ENCODE data around the gene COL18A1. TPM values are rescaled to one million over a fixed set of nuclear protein-coding genes. Genes with fewer than 3 reads are reported as not detected.
"Not testable (repeated sequence)": the region's sequence is repeated elsewhere in the genome, so short reads cannot be mapped to it uniquely, and the experiment has no call there.

The COL18A1 gene
- total and polyA plus RNA-seq, 3 donors from 2014 or later: 53.2 to 165 (median 111) TPM

DNA sequence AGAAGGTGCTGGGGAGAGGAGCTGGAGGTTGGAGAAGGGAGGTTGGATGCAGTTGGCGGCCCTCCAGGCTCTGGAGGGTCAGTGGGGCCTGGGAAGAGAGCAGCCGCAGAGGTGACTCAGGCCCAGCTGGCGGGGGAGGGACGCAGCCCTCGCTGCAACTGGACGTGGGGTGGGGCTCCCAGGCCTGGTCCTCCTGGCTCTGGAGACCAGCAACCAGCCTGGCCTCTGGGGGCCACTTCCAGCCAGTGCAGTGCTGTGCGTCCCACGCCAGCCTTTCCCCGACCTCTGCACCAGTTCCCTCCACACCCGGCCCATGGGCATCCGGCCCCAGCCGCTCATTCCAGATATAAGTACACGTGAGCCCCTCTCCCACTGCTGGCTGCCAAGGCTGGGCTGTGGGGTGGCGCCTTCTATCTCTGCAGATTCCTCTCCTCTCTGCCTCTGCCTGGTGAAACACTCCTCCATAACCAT is 38.0 kb upstream of the COL18A1 start:
- Histone ChIP-seq H3K27me3 (no peaks in the 10 kb centered on the region), H3K27ac (peak overlapping the region in 1 of 2 donors; percentile 48), H3K4me1 (peaks cover 20% of the 10 kb centered on the region), H3K9me3 (no peaks in the 10 kb centered on the region), H3K36me3 (ENCODE audit: low read depth, missing control alignments) (no peaks in the 10 kb centered on the region), H3K4me3 (no peak overlapping the region)
- intact Hi-C loops (cut with DNase I; ENCODE audit: low total_unique reads): no loop called here
- DNase-seq: peak; percentile 69
- 44 to 89% methylated on average over 9 to 14 of the region's 14 CpGs for WGBS, 2 donors
- TF ChIP-seq CTCF (IDR thresholded peaks at IDR 0.05) (no peak), POLR2A (IDR thresholded peaks at IDR 0.05) (no peak)

DNA sequence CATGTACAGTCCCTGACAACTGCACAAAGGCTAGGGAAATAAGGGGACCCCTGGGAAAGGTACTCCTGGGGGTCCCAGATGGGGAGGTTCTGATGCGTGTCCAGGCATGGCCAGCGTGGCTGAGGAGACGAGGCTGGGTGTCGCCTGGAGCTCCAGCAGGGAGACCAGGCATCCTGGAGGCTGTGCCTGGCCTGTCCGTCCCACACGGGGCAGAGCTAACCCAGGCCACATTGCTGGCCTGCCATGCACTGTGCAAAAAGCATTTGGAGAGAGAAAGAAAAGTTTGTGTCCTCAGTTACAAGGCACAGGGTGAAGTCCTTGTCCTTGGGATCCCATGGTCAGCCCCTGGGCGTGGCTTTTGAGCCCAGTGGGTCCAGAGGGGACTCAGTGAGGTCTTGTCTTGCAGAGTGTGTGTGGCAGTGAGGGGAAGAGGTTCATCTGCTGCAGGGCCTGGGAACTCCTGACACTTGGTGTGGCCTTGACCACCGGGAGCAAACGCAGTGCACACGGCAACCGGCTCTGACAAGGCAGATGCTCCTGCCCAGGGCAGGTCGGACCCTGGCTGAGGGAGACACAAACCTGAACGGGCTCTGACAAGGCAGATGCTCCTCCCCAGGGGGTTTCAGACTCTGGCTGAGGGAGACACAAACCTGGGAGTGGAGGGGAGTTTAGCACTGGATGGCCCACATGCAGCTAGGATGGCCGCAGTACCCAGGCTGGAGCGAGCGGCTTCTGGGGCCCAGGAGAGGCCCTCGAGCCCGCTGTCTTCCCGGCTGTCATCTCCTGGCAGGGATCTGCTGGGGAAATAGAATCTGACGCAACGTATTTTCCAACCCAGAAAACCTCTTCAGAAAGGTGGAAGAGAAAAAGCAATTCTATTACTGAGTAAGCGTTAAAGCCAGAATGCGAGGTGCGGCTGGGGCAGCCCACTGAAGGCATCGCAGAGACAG is 37.3 kb upstream of the COL18A1 start:
- TF ChIP-seq POLR2A (IDR thresholded peaks at IDR 0.05) (no peak), CTCF (IDR thresholded peaks at IDR 0.05) (no peak)
- Histone ChIP-seq H3K4me3 (no peak overlapping the region), H3K4me1 (peaks cover 20% of the 10 kb centered on the region), H3K9me3 (no peaks in the 10 kb centered on the region), H3K27ac (peak overlapping the region in 1 of 2 donors; percentile 48), H3K27me3 (no peaks in the 10 kb centered on the region), H3K36me3 (ENCODE audit: low read depth, missing control alignments) (no peaks in the 10 kb centered on the region)
- no peak for DNase-seq
- intact Hi-C loops (cut with DNase I; ENCODE audit: low total_unique reads): no loop called here
- 78 to 80% methylated on average over 20 to 24 of the region's 25 CpGs for WGBS, 2 donors

DNA sequence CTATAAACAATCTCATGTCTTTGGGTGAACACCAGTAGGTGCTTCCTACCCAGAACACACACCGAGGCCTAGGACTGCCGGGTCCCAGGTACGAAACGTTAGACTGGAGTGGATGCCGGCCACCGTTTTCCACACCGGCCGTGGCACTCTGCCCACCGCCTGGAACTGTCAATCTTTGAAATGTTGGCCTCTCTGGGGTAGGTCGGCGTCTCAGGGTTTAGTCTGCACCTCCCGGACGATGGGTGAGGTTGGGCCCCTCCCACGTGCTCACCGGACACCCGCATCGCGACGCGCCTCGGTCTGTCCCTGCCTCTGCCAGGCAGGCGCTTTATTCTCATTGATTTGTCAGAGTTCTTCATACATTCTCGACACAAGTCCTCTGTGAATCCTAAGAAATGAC is 35.9 kb upstream of the COL18A1 start:
- H3K27ac ChIP-seq; H3K36me3 ChIP-seq (ENCODE audit: low read depth, missing control alignments); H3K9me3 ChIP-seq; H3K27me3 ChIP-seq; intact Hi-C loops (cut with DNase I; ENCODE audit: low total_unique reads); H3K4me3 ChIP-seq; DNase-seq: not testable (repeated sequence)
- H3K4me1 ChIP-seq: peaks cover 20% of the 10 kb centered on the region
- WGBS, 2 donors: 93 to 98% methylated on average over 13 to 23 of the region's 23 CpGs

DNA sequence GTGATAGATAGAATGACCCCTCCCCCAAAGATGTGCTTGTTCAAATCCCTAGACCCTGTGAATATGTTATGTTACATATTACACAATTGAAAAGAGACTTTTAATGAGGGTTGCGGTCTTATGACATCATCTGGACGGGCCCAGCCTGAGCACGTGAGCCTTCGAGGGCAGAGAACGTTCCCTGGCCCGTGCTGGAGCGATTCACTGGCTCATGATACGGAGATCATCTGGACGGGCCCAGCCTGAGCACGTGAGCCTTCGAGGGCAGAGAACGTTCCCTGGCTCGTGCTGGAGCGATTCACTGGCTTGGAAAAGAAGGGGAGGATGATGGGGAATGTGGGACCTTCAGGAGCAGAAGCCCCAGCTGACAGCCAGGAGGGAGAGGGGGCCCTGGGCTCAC is 34.4 kb upstream of the COL18A1 start:
- no peak for TF ChIP-seq POLR2A (IDR thresholded peaks at IDR 0.05)
- TF ChIP-seq CTCF (IDR thresholded peaks at IDR 0.05): no peak
- H3K36me3 ChIP-seq (ENCODE audit: low read depth, missing control alignments): no peaks in the 10 kb centered on the region
- no peak for DNase-seq
- no peak overlapping the region for H3K4me3 ChIP-seq
- peaks cover 14% of the 10 kb centered on the region for H3K4me1 ChIP-seq
- intact Hi-C loops (cut with DNase I; ENCODE audit: low total_unique reads): no loop called here
- WGBS, 2 donors: 78 to 81% methylated on average over 14 of the region's 14 CpGs
- no peaks in the 10 kb centered on the region for H3K9me3 ChIP-seq
- no peak overlapping the region for H3K27ac ChIP-seq
- no peaks in the 10 kb centered on the region for H3K27me3 ChIP-seq

GRCh38 chr21:45371081-45371480 is 33.9 kb upstream of the COL18A1 start:
- Histone ChIP-seq H3K36me3 (ENCODE audit: low read depth, missing control alignments) (no peaks in the 10 kb centered on the region), H3K27me3 (no peaks in the 10 kb centered on the region), H3K4me3 (no peak overlapping the region), H3K27ac (no peak overlapping the region), H3K4me1 (peaks cover 14% of the 10 kb centered on the region), H3K9me3 (no peaks in the 10 kb centered on the region)
- WGBS, 2 donors: 86 to 92% methylated on average over 11 to 13 of the region's 13 CpGs
- intact Hi-C loops (cut with DNase I; ENCODE audit: low total_unique reads): no loop called here
- DNase-seq: no peak
- TF ChIP-seq POLR2A (IDR thresholded peaks at IDR 0.05) (no peak), CTCF (IDR thresholded peaks at IDR 0.05) (no peak)
